ENCODE results near the gene CHRNA4. TPM values are rescaled to one million over a fixed set of nuclear protein-coding genes. Genes with fewer than 3 reads are reported as not detected.

Gene CHRNA4
- polyA plus RNA-seq, 1 experiment = not detected

DNA sequence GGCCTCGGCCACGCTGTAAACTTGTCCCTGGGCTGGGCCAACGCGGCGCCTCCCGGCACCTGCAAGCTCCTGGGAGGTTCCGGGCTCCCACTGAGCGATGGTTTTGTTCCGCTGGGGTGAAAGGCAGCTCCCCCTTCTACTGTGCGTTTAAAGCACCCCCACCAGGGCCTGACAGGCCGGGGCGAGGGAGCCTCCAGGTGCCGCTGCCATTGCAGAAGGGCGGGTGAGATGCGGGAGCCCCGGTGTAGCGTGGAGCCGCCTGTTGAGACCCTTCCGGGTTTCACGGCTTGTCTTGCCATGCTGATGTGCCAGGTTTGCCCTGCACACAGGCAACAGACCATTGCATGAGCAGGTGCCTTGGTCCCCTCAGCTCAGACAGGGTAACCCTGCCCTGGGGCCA, 65.3 kb downstream of the CHRNA4 start:
- Histone ChIP-seq H3K9me3 (ENCODE audit: control insufficient read depth, insufficient read depth, low read length) (peaks cover 7% of the 10 kb centered on the region), H3K27me3 (ENCODE audit: control insufficient read depth, insufficient read depth, low read length) (peaks cover 45% of the 10 kb centered on the region), H3K4me3 (ENCODE audit: low read depth, low read length) (no peak overlapping the region), H3K27ac (ENCODE audit: low read depth, low read length) (no peak overlapping the region)
- TF ChIP-seq, protein P1, sequence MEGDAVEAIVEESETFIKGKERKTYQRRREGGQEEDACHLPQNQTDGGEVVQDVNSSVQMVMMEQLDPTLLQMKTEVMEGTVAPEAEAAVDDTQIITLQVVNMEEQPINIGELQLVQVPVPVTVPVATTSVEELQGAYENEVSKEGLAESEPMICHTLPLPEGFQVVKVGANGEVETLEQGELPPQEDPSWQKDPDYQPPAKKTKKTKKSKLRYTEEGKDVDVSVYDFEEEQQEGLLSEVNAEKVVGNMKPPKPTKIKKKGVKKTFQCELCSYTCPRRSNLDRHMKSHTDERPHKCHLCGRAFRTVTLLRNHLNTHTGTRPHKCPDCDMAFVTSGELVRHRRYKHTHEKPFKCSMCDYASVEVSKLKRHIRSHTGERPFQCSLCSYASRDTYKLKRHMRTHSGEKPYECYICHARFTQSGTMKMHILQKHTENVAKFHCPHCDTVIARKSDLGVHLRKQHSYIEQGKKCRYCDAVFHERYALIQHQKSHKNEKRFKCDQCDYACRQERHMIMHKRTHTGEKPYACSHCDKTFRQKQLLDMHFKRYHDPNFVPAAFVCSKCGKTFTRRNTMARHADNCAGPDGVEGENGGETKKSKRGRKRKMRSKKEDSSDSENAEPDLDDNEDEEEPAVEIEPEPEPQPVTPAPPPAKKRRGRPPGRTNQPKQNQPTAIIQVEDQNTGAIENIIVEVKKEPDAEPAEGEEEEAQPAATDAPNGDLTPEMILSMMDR (IDR thresholded peaks at IDR 0.05; ENCODE audit: low read depth, low read length) = no peak
- CTCF ChIA-PET = no interaction called here
- no peak for DNase-seq (ENCODE audit: low read depth, low spot score)
- POLR2A ChIA-PET = interaction anchor here (0.6 kb wide), 1 partner anchor 576 kb away, joined by 4 read pairs; no protein-coding TSS in a partner anchor

- DNase-seq (ENCODE audit: low read depth, low spot score) = no peak
- TF ChIP-seq, protein P1 (IDR thresholded peaks at IDR 0.05; ENCODE audit: low read depth, low read length) = no peak
- peaks cover 7% of the 10 kb centered on the region for H3K9me3 ChIP-seq (ENCODE audit: control insufficient read depth, insufficient read depth, low read length)
- H3K27ac ChIP-seq (ENCODE audit: low read depth, low read length) = peak overlapping the region; percentile 21
- H3K27me3 ChIP-seq (ENCODE audit: control insufficient read depth, insufficient read depth, low read length) = peaks cover 45% of the 10 kb centered on the region
- POLR2A ChIA-PET = no interaction called here
- CTCF ChIA-PET = no interaction called here
- no peak overlapping the region for H3K4me3 ChIP-seq (ENCODE audit: low read depth, low read length)
Observed at GRCh38 chr20:63295422-63295821, 65.7 kb downstream of the CHRNA4 start.

- H3K27me3 ChIP-seq (ENCODE audit: control insufficient read depth, insufficient read depth, low read length) = peaks cover 45% of the 10 kb centered on the region
- TF ChIP-seq, protein P1 (IDR thresholded peaks at IDR 0.05; ENCODE audit: low read depth, low read length) = no peak
- peak overlapping the region; percentile 21 for H3K27ac ChIP-seq (ENCODE audit: low read depth, low read length)
- CTCF ChIA-PET = no interaction called here
- no peak for DNase-seq (ENCODE audit: low read depth, low spot score)
- no peak overlapping the region for H3K4me3 ChIP-seq (ENCODE audit: low read depth, low read length)
- peaks cover 7% of the 10 kb centered on the region for H3K9me3 ChIP-seq (ENCODE audit: control insufficient read depth, insufficient read depth, low read length)
- POLR2A ChIA-PET = no interaction called here
Observed at GRCh38 chr20:63295018-63295417, 66.1 kb downstream of the CHRNA4 start.

- CTCF ChIA-PET = no interaction called here
- Histone ChIP-seq H3K27me3 (ENCODE audit: control insufficient read depth, insufficient read depth, low read length) (peaks cover 43% of the 10 kb centered on the region), H3K27ac (ENCODE audit: low read depth, low read length) (no peak overlapping the region), H3K9me3 (ENCODE audit: control insufficient read depth, insufficient read depth, low read length) (peaks cover 7% of the 10 kb centered on the region), H3K4me3 (ENCODE audit: low read depth, low read length) (no peak overlapping the region)
- POLR2A ChIA-PET = no interaction called here
- TF ChIP-seq, protein P1 (IDR thresholded peaks at IDR 0.05; ENCODE audit: low read depth, low read length) = no peak
- DNase-seq (ENCODE audit: low read depth, low spot score) = no peak
Observed at GRCh38 chr20:63294536-63294900, 66.6 kb downstream of the CHRNA4 start.

DNA sequence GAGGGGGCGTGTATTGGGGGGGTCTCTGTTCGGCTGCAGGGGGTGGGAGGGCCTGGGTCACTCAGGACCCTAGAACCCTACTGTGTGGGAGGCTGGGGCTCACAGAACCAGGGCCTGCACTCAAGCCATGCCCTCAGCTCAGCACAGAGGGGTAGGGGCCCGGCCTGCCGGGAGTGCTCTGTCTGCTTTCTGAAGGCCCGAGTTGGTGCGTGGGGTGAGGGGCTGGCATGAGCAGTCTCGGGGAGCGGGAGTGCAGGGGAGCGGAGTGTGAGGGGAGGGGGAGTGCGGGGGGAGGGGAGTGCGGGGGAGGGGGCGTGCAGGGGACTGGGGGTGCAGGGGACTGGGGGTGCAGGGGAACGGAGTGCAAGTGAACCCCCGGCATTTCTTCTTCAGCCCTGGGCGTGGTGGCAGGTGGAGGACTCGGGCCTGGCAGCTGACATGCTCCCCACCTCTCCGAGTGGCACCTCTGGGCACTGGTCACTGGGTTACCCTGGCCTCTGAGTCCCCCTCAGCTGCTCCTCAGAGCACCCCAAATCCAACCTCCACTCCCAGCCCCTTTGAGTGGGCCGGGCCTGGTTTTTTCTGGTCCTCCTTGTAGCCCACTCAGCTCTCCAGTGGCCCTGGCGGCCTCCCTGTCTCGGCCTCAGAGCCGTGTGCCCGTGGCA, 67.1 kb downstream of the CHRNA4 start:
- POLR2A ChIA-PET = no interaction called here
- Histone ChIP-seq H3K27ac (ENCODE audit: low read depth, low read length) (no peak overlapping the region), H3K9me3 (ENCODE audit: control insufficient read depth, insufficient read depth, low read length) (peaks cover 5% of the 10 kb centered on the region), H3K27me3 (ENCODE audit: control insufficient read depth, insufficient read depth, low read length) (peaks cover 40% of the 10 kb centered on the region), H3K4me3 (ENCODE audit: low read depth, low read length) (no peak overlapping the region)
- CTCF ChIA-PET = no interaction called here
- DNase-seq (ENCODE audit: low read depth, low spot score) = no peak
- TF ChIP-seq, protein P1 (IDR thresholded peaks at IDR 0.05; ENCODE audit: low read depth, low read length) = no peak
